HepG2 (cell line): ENCODE measurements around the gene UBE2U. TPM values are rescaled to one million over a fixed set of nuclear protein-coding genes. Genes with fewer than 3 reads are reported as not detected.

ENCODE experiments used
- ATAC-seq: fragments of 200-7000 bp; cut with Tn5 transposase; 3 replicates; pipeline ENCODE4 v1.9.1; 2020; ENCODE audit warnings: mild to moderate bottlenecking, moderate library complexity
- BruUV-seq: library from RNA; stranded (reverse); fragments of 400-500 nt; replicated peaks from 2 replicates; lab custom pipeline; 2021; lab: Mats Ljungman, UMichigan
- CTCF ChIA-PET: fragments of 300-600 bp; formaldehyde crosslinking; extraction: SDS; loops from one replicate; lab custom pipeline; 2021; ENCODE audit warnings: low total read pairs, inconsistent platforms, low intra/inter-chr PET ratio; lab: Yijun Ruan, JAX
- POLR2A ChIA-PET: fragments of 350-600 bp; sonication (Branson Sonifier 250); formaldehyde crosslinking; loops from one replicate; lab custom pipeline; 2020; ENCODE audit warnings: antibody characterized with exemption, inconsistent platforms; lab: Yijun Ruan, JAX
- DNase-seq: peaks from one replicate; pipeline ENCODE4 v3.0.0-alpha.2; 2015; ENCODE audit warnings: low spot score
- FAIRE-seq: peaks from 3 replicates; lab custom pipeline; 2011; peaks lifted over from hg19 to GRCh38; lab: Jason Lieb, UNC
- H2AFZ ChIP-seq: one replicate; pipeline ENCODE4 v1.6.1; 2011; ENCODE audit warnings: low read length, inconsistent platforms
- H3K27ac ChIP-seq: fragments of 300-600 bp; 3 replicates; pipeline ENCODE4 v1.8.0; 2011; ENCODE audit warnings: mixed run types, mild to moderate bottlenecking, mixed read lengths, low read length, inconsistent platforms; ENCODE audit not compliant: insufficient read depth; ENCODE audit errors: extremely low read length
- H3K27me3 ChIP-seq, 2 experiments: fragments of 200-600 bp in 1 of 2; 2 replicates in 1 of 2; 3 replicates in 1 of 2; pipeline versions ENCODE4 v1.6.0 to v1.8.0; 2011; ENCODE audit warnings: low read length in 2 of 2, mild to moderate bottlenecking in 2 of 2, moderate library complexity in 2 of 2, inconsistent platforms in 1 of 2; ENCODE audit not compliant: insufficient read depth in 2 of 2, control insufficient read depth in 1 of 2
- H3K36me3 ChIP-seq, 2 experiments: fragments of 200-600 bp in 1 of 2; replicated peaks in 1 of 2; 2 replicates in 1 of 2; 3 replicates in 1 of 2; pipeline versions ENCODE4 v1.5.1 to v1.8.0; 2011; ENCODE audit warnings: low read length in 2 of 2, inconsistent platforms in 1 of 2; ENCODE audit not compliant: insufficient read depth in 2 of 2, control insufficient read depth in 1 of 2
- H3K4me1 ChIP-seq: 2 replicates; pipeline ENCODE4 v1.5.1; 2012; ENCODE audit warnings: low read length, inconsistent platforms; ENCODE audit not compliant: insufficient read depth
- H3K4me2 ChIP-seq: 2 replicates; pipeline ENCODE4 v1.6.0; 2011; ENCODE audit warnings: low read depth, low read length, inconsistent platforms
- H3K4me3 ChIP-seq, 3 experiments: fragments of 200-600 bp in 1 of 3; sonication (generic), shearing (Covaris generic) in 1 of 3; replicated peaks in 1 of 3; 2 replicates each; pipeline ENCODE4 v1.5.1; 2011 to 2016; ENCODE audit warnings: low read length in 3 of 3, inconsistent platforms in 2 of 3, low read depth in 2 of 3, mild to moderate bottlenecking in 2 of 3, control low read depth in 1 of 3, mixed read lengths in 1 of 3; ENCODE audit not compliant: insufficient read depth in 1 of 3
- H3K79me2 ChIP-seq: one replicate; pipeline ENCODE4 v1.6.1; 2011; ENCODE audit warnings: low read length, inconsistent platforms; ENCODE audit not compliant: insufficient read depth
- H3K9ac ChIP-seq: 2 replicates; pipeline ENCODE4 v1.6.0; 2011; ENCODE audit warnings: mild to moderate bottlenecking, low read depth, low read length, inconsistent platforms; ENCODE audit not compliant: insufficient read depth
- H3K9me3 ChIP-seq: 2 replicates; pipeline ENCODE4 v1.5.1; 2012; ENCODE audit warnings: mild to moderate bottlenecking, low read length
- H4K20me1 ChIP-seq: 2 replicates; pipeline ENCODE4 v1.6.0; 2011; ENCODE audit warnings: inconsistent platforms, mild to moderate bottlenecking, low read length, moderate library complexity; ENCODE audit not compliant: insufficient read depth
- BRCA1 ChIP-seq: sonication (generic); formaldehyde crosslinking; IDR thresholded peaks from 2 replicates; pipeline ENCODE4 v1.4.0; 2020; ENCODE audit warnings: missing genetic modification reagents
- DMAP1 ChIP-seq: IDR thresholded peaks from 2 replicates; pipeline ENCODE4 v1.6.1; 2016
- EEA1 ChIP-seq: sonication (generic); formaldehyde crosslinking; IDR thresholded peaks from 2 replicates; pipeline ENCODE4 v1.5.1; 2020; ENCODE audit warnings: mild to moderate bottlenecking, missing genetic modification reagents, borderline replicate concordance
- GABPB1 ChIP-seq: IDR thresholded peaks from 2 replicates; pipeline ENCODE4 v1.6.1; 2016; ENCODE audit warnings: mild to moderate bottlenecking, missing genetic modification reagents, moderate library complexity, missing compliant biosample characterization
- GATAD1 ChIP-seq: IDR thresholded peaks from 2 replicates; pipeline ENCODE4 v1.6.1; 2016; ENCODE audit warnings: missing genetic modification reagents, missing compliant biosample characterization
- HNRNPL ChIP-seq: fragments of 200-400 bp; formaldehyde crosslinking; IDR thresholded peaks from 2 replicates; pipeline ENCODE4 v1.6.1; 2017; ENCODE audit warnings: mild to moderate bottlenecking, low read depth, low read length
- MAZ ChIP-seq, 2 experiments: sonication (generic) in 1 of 2; formaldehyde crosslinking in 1 of 2; IDR thresholded peaks; 2 replicates each; pipeline versions ENCODE4 v1.5.0 to v1.6.1; 2012 to 2020; ENCODE audit warnings: low read depth in 2 of 2, mild to moderate bottlenecking in 2 of 2, borderline replicate concordance in 1 of 2, improper control_type of control experiment in 1 of 2, low read length in 1 of 2, missing genetic modification reagents in 1 of 2, moderate library complexity in 1 of 2
- MIER3 ChIP-seq: IDR thresholded peaks from 2 replicates; pipeline ENCODE4 v1.6.1; 2016; ENCODE audit warnings: missing compliant biosample characterization, borderline replicate concordance
- PBX3 ChIP-seq: sonication (generic); formaldehyde crosslinking; IDR thresholded peaks from 2 replicates; pipeline ENCODE4 v1.8.1; 2023; ENCODE audit warnings: missing genetic modification reagents, inconsistent platforms, borderline replicate concordance
- RFXAP ChIP-seq: sonication (generic); formaldehyde crosslinking; IDR thresholded peaks from 2 replicates; pipeline ENCODE4 v1.4.0; 2020; ENCODE audit warnings: missing genetic modification reagents, borderline replicate concordance
- SMARCE1 ChIP-seq: fragments of 450-650 bp; IDR thresholded peaks from 2 replicates; pipeline ENCODE4 v1.6.1; 2017; ENCODE audit warnings: borderline replicate concordance
- ZNF180 ChIP-seq: sonication (generic); formaldehyde crosslinking; IDR thresholded peaks from 2 replicates; pipeline ENCODE4 v1.4.0; 2020; ENCODE audit warnings: low read depth, missing genetic modification reagents, borderline replicate concordance
- ZNF558 ChIP-seq: sonication (generic); formaldehyde crosslinking; IDR thresholded peaks from 2 replicates; pipeline ENCODE4 v1.9.0; 2022; ENCODE audit warnings: mild to moderate bottlenecking, missing genetic modification reagents, borderline replicate concordance
- ZNF75D ChIP-seq: sonication (generic); formaldehyde crosslinking; IDR thresholded peaks from 2 replicates; pipeline ENCODE4 v1.8.1; 2023; ENCODE audit warnings: missing genetic modification reagents, mild to moderate bottlenecking, borderline replicate concordance
- ZNF790 ChIP-seq: sonication (generic); formaldehyde crosslinking; IDR thresholded peaks from 2 replicates; pipeline ENCODE4 v1.8.0; 2022; ENCODE audit warnings: missing genetic modification reagents, mild to moderate bottlenecking, borderline replicate concordance
- ZNF879 ChIP-seq: sonication (generic); formaldehyde crosslinking; IDR thresholded peaks from 2 replicates; pipeline ENCODE4 v1.8.1; 2023; ENCODE audit warnings: missing genetic modification reagents
- ZSCAN12 ChIP-seq: sonication (generic); formaldehyde crosslinking; IDR thresholded peaks from 2 replicates; pipeline ENCODE4 v1.9.0; 2021; ENCODE audit warnings: mild to moderate bottlenecking, missing genetic modification reagents
- WGBS: methylation state at CpG from one replicate; pipeline ENCODE4 v1.1.6; 2017; ENCODE audit warnings: low lambda C conversion rate; 5-methylcytosine and 5-hydroxymethylcytosine counted together
- in situ Hi-C: cut with HindIII; loops from 2 replicates; pipeline ENCODE4 v1.10.0; 2017; ENCODE audit warnings: low pct_unique_long_range_greater_than_20kb; ENCODE audit not compliant: extremely low pct_ligation_motif_present
- intact Hi-C: fragments of 100-400 bp; cut with micrococcal nuclease; formaldehyde crosslinking; loops from one replicate; pipeline ENCODE4 v1.10.0; 2022; ENCODE audit not compliant: unreplicated experiment
- polyA plus RNA-seq, 8 experiments: library from polyadenylated mRNA; depleted of rRNA in 3 of 8; stranded (reverse) in 7 of 8; unstranded in 1 of 8; fragments of >200 nt; fragmentation: Illumina TruSeq in 4 of 8; extraction: Trizol in 4 of 8; gene quantifications; 2 replicates each; pipeline versions ENCODE4 v1.2.1 to v1.2.3, GENCODE V29; 2011 to 2016; ENCODE audit warnings: low read depth in 4 of 8, missing spikeins in 1 of 8, mixed read lengths in 1 of 8; ENCODE audit not compliant: insufficient read depth in 1 of 8
- total RNA-seq, 5 experiments: library from RNA; depleted of rRNA; stranded (reverse); fragments of >200 nt; fragmentation: Illumina TruSeq; extraction: Trizol; gene quantifications; 2 replicates each; pipeline ENCODE4 v1.2.3, GENCODE V29; 2016; ENCODE audit warnings: low read depth in 1 of 5

Gene UBE2U
- total and polyA plus RNA-seq, 2 of the 13 experiments (the other 11 are each of a cell fraction or from before 2014, with no cell fraction given), result not detected

- Histone ChIP-seq H3K79me2 (no peaks in the 10 kb centered on the region), H3K9me3 (no peaks in the 10 kb centered on the region), H3K36me3 (no peaks in the 10 kb centered on the region), H3K4me1 (no peaks in the 10 kb centered on the region), H4K20me1 (no peaks in the 10 kb centered on the region), H3K4me3 (no peak overlapping the region), H3K27ac (no peak overlapping the region), H3K4me2 (no peak overlapping the region), H2AFZ (no peak overlapping the region), H3K9ac (no peak overlapping the region), H3K27me3 (peaks cover 0 to 5% of the 10 kb centered on the region in 2 experiments; a peak in 1 of 5 replicates)
- BruUV-seq, result no TSS peak
- ChIA-PET POLR2A (no interaction called here), CTCF (no interaction called here)
- 46% methylated on average over 1 of the region's 1 CpG for WGBS
- FAIRE-seq (no peak), DNase-seq (no peak), ATAC-seq (no peak)
- intact Hi-C loops (no loop called here), in situ Hi-C loops (no loop called here)
- TF ChIP-seq ZNF879 (CRISPR knock-in tag) (no peak), MAZ (IDR thresholded peaks at IDR 0.05; ENCODE audit: borderline replicate concordance, low read depth, low read length) (no peak), MAZ (CRISPR knock-in tag; IDR thresholded peaks at IDR 0.05; ENCODE audit: low read depth) (no peak), ZNF558 (no peak), SMARCE1 (no peak), ZNF75D (no peak), GATAD1 (CRISPR knock-in tag) (no peak), GABPB1 (CRISPR knock-in tag) (no peak), BRCA1 (CRISPR knock-in tag) (no peak)
These were observed 8.4 kb upstream of the UBE2U start for GRCh38 chr1:64195081-64195395.

DNA sequence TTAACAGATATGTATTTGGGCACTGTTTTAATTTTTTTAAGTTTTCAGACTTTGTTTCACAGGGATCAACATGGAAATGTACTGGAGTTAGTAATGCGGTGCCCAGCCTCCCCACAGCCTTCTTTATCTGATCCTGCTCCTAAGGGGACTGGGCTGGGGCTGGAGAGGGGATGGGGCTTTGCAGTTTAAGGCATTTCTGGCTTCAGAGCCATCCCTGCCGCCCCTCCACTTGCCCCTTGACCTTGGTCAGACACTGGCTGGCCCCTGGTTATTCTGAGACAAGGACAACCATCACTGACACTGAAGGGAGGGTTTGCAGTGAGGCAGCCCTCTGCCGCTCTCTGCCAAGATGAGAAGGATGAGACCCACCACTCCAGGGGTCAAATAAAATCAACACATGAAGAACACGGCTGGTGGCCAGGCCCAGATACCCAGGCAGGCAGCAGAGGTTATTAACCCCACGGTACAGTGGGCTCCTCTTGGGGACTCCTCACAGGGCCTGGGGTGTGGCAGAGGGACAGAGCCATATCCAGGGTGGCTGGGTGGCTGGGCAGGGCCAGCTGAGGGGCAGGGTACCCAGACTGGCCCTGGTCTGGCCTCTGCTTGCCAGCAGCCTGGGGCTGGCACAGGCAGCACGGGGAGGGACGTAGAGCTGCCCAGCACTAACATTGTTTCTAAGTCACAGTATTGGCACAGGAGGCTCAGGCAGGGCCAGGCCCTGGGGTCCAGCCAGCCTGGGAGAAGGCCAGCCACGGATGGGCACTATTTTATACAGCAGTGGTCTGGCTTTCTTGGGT lies 7.2 kb upstream of the UBE2U start:
- no peak overlapping the region for H3K4me2 ChIP-seq
- H3K36me3 ChIP-seq, result no peaks in the 10 kb centered on the region
- intact Hi-C loops, result no loop called here
- no peaks in the 10 kb centered on the region for H3K9me3 ChIP-seq
- ChIA-PET POLR2A (no interaction called here), CTCF (no interaction called here)
- H3K79me2 ChIP-seq, result no peaks in the 10 kb centered on the region
- DNase-seq (no peak), FAIRE-seq (no peak), ATAC-seq (no peak)
- peaks cover 0 to 5% of the 10 kb centered on the region in 2 experiments; a peak in 1 of 5 replicates for H3K27me3 ChIP-seq
- H3K4me3 ChIP-seq, result no peak overlapping the region
- no peaks in the 10 kb centered on the region for H3K4me1 ChIP-seq
- no peaks in the 10 kb centered on the region for H4K20me1 ChIP-seq
- 0% methylated on average over 5 of the region's 8 CpGs for WGBS
- H2AFZ ChIP-seq, result no peak overlapping the region
- H3K27ac ChIP-seq, result no peak overlapping the region
- H3K9ac ChIP-seq, result no peak overlapping the region
- in situ Hi-C loops, result no loop called here
- no TSS peak for BruUV-seq
- TF ChIP-seq RFXAP (CRISPR knock-in tag) (no peak), PBX3 (CRISPR knock-in tag) (no peak), ZSCAN12 (CRISPR knock-in tag) (no peak), HNRNPL (no peak), ZNF180 (no peak), ZNF790 (no peak), EEA1 (CRISPR knock-in tag) (no peak), DMAP1 (CRISPR knock-in tag) (no peak), MIER3 (no peak)
